ENCODE data around the gene EPSTI1. TPM values are rescaled to one million over a fixed set of nuclear protein-coding genes. Genes with fewer than 3 reads are reported as not detected.
"Not testable (repeated sequence)": the region's sequence is repeated elsewhere in the genome, so short reads cannot be mapped to it uniquely, and the experiment has no call there.

Gene EPSTI1
- total RNA-seq, 4 donors from 2014 or later = 6.5 to 16.9 (median 11.4) TPM

DNA sequence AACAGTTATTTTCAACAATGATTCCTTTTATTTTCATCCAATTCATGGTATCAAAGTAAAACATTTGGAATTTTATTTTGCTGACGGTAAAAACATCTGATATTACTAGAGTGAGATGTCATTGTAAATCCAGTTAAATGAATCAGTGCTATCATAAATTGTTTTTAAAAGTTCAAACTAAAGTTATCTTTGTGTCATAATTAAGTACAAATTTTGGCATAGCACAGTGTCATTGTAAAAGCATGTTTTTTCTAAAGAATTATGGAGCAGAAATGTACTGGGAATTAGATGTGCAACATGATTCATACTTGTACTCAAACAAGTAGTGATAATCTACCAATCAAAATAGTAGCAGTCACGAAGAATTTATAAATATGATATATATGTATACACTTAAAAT is 117.8 kb downstream of the EPSTI1 start:
- H3K9me3 ChIP-seq = no peaks in the 10 kb centered on the region
- TF ChIP-seq CTCF (IDR thresholded peaks at IDR 0.05) (no peak), POLR2A (IDR thresholded peaks at IDR 0.05) (no peak)
- intact Hi-C loops (cut with DNase I; ENCODE audit: low total_unique reads) = no loop called here

GRCh38 chr13:42873081-42873480 is 119.0 kb downstream of the EPSTI1 start:
- Histone ChIP-seq H3K27me3 (no peaks in the 10 kb centered on the region), H3K4me3 (no peak overlapping the region), H3K9me3 (no peaks in the 10 kb centered on the region), H3K36me3 (no peaks in the 10 kb centered on the region), H3K4me1 (no peaks in the 10 kb centered on the region), H3K27ac (no peak overlapping the region)
- no peak for TF ChIP-seq CTCF (IDR thresholded peaks at IDR 0.05)
- no peak for TF ChIP-seq POLR2A (IDR thresholded peaks at IDR 0.05)
- DNase-seq = no peak
- intact Hi-C loops (cut with DNase I; ENCODE audit: low total_unique reads) = no loop called here

More for the DNA sequence above, 117.8 kb downstream of the EPSTI1 start:
- Histone ChIP-seq H3K27me3 (no peaks in the 10 kb centered on the region), H3K36me3 (no peaks in the 10 kb centered on the region), H3K4me3 (no peak overlapping the region), H3K4me1 (no peaks in the 10 kb centered on the region), H3K27ac (no peak overlapping the region)
- no peak for DNase-seq

DNA sequence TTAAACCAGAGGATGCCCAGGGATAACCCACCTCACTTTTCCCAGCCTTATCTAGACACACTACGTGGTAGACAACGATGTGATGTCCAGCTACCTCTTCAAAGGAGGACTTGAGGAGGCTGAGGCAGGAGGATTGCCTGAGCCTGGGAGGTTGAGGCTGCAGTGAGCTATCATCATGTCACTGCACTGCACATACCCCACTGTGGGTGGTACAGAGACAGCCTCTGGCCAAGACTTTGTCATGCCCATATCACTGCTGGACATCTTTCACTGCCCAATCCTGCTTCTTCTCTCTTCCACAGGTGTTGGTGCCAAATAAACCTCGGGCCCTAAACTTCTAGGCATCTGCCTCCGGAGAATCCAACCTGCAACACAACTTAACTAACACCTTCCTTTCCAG is 124.8 kb downstream of the EPSTI1 start:
- H3K9me3 ChIP-seq = no peaks in the 10 kb centered on the region
- no peak overlapping the region for H3K4me3 ChIP-seq
- TF ChIP-seq CTCF (IDR thresholded peaks at IDR 0.05) (no peak), POLR2A (IDR thresholded peaks at IDR 0.05) (no peak)
- H3K4me1 ChIP-seq = no peaks in the 10 kb centered on the region
- H3K27ac ChIP-seq = no peak overlapping the region
- no peaks in the 10 kb centered on the region for H3K27me3 ChIP-seq
- DNase-seq = no peak
- no peaks in the 10 kb centered on the region for H3K36me3 ChIP-seq
- intact Hi-C loops (cut with DNase I; ENCODE audit: low total_unique reads) = no loop called here

DNA sequence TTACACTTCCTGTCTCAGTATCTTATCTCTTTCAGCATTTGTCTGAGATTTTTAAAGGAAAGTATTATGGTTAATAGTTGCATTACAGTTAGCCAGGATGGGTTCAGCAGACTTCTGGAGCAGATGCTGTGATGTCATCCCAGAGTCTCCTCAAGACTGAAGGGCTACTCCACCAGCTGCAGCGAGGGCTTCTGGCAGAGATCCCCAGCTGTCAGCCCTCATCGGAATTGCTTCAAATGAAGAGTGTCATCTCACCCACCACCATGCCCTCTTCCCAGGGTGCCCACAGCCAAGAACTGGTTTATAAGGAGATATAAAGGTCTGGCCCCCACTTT is 126.3 kb downstream of the EPSTI1 start:
- Histone ChIP-seq H3K4me3 (no peak overlapping the region), H3K36me3 (no peaks in the 10 kb centered on the region), H3K27me3 (no peaks in the 10 kb centered on the region), H3K4me1 (no peaks in the 10 kb centered on the region), H3K27ac (no peak overlapping the region), H3K9me3 (no peaks in the 10 kb centered on the region)
- intact Hi-C loops (cut with DNase I; ENCODE audit: low total_unique reads) = no loop called here
- DNase-seq = no peak
- no peak for TF ChIP-seq POLR2A (IDR thresholded peaks at IDR 0.05)

DNA sequence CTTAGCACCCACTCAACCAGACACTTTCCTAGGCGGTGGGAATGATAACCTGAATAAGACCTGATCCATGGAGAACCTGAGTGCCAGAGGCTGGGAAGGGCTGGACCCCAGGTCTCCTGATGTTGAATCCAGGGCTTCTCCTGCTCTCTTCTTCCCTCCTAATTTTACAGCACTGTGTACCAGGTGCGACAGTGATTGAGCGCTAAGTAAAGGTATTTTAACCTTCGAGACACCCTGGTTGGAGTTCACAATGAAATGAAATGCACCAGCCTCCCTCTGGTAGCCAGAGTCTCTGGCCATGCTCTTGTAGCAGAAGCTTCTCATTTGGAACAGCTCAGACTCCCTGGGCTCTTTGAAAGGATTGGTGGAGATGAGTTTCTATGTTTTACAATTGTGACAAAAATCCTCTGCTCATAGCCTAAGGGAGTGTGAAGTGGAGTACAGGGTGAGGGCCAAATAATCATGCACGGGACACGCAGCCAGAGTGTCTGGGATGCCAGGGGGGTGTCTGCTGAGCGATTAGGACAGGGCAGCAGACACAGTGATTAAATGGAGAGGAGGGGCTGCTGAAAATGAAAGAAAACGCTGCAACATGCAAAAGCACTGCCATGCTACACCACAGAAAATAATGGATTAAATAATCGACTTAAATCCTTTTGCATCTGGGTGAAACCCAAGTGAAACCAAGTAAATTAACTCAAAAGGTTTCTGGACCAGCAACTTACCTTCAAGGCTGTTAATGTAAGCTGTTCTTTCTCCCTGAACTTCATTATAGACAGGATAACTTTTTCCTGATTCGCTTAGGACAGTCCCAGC is 126.9 kb downstream of the EPSTI1 start:
- Histone ChIP-seq H3K27ac (no peak overlapping the region), H3K4me3 (no peak overlapping the region), H3K36me3 (no peaks in the 10 kb centered on the region), H3K27me3 (no peaks in the 10 kb centered on the region), H3K9me3 (no peaks in the 10 kb centered on the region), H3K4me1 (no peaks in the 10 kb centered on the region)
- no peak for DNase-seq
- intact Hi-C loops (cut with DNase I; ENCODE audit: low total_unique reads) = no loop called here
- TF ChIP-seq CTCF (IDR thresholded peaks at IDR 0.05) (no peak), POLR2A (IDR thresholded peaks at IDR 0.05) (no peak)

DNA sequence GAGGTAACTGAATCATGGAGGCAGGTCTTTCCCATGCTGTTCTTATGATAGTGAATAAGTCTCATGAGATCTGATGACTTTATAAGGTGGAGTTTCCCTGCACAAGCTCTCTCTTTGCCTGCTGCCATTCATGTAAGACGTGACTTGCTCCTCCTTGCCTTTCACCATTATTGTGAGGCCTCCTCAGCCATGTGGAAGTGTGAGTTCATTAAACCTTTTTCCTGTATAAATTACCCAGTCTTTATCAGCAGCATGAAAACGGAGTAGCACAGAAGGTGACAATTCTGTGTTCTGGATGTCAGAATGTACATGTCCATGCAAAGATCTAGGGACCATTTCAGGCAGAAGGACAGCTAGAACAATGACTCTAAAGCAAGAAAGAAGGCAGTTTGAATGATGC is 129.7 kb downstream of the EPSTI1 start:
- H3K9me3 ChIP-seq; intact Hi-C loops (cut with DNase I; ENCODE audit: low total_unique reads); DNase-seq; H3K36me3 ChIP-seq; H3K4me3 ChIP-seq; H3K27ac ChIP-seq; H3K27me3 ChIP-seq; H3K4me1 ChIP-seq: not testable (repeated sequence)
